ENCODE measurements around the gene TGFBR3. TPM values are rescaled to one million over a fixed set of nuclear protein-coding genes. Genes with fewer than 3 reads are reported as not detected.

Gene TGFBR3
- total RNA-seq, 4 donors from 2014 or later, result 116 to 306 (median 171) TPM

GRCh38 chr1:91768786-91769725, 116.9 kb downstream of the TGFBR3 start:
- H3K27ac ChIP-seq, result peak overlapping the region in 2 of 4 donors; percentile 75 to 76
- H3K4me1 ChIP-seq, result peaks cover 0 to 55% (median 9%) of the 10 kb centered on the region in 4 donors
- H3K36me3 ChIP-seq, result no peaks in the 10 kb centered on the region
- H3K9me3 ChIP-seq, result no peaks in the 10 kb centered on the region
- 62 to 63% methylated on average over 9 of the region's 9 CpGs for WGBS, 2 donors
- no peaks in the 10 kb centered on the region for H3K27me3 ChIP-seq
- TF ChIP-seq POLR2A (IDR thresholded peaks at IDR 0.05), result no peak
- no peak overlapping the region for H3K4me3 ChIP-seq
- no peak for DNase-seq (ENCODE audit: low spot score in 2 of 2)

DNA sequence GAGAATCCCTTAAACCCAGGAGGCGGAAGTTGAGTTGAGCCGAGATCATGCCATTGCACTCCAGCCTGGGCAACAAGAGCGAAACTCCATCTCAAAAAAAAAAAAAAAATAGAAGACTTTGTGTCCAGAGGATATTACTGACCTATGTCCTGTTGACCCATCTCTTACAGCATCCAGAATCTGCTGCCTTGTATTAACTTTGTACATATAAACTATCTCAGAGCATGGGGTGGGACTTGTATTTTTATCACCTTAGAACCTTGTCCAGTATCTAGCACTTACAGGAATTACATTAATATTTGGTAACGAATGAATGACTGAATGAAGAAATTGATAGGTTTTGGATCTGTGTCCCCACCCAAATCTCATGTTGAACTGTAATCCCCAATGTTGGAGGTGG, 117.8 kb downstream of the TGFBR3 start:
- H3K9me3 ChIP-seq, result no peaks in the 10 kb centered on the region
- no peak overlapping the region for H3K4me3 ChIP-seq
- H3K36me3 ChIP-seq, result no peaks in the 10 kb centered on the region
- no peak for DNase-seq (ENCODE audit: low spot score in 2 of 2)
- 94 to 98% methylated on average over 4 of the region's 4 CpGs for WGBS, 2 donors
- no peaks in the 10 kb centered on the region for H3K27me3 ChIP-seq
- no peak overlapping the region for H3K27ac ChIP-seq
- peaks cover 0 to 55% (median 11%) of the 10 kb centered on the region in 4 donors for H3K4me1 ChIP-seq
- TF ChIP-seq POLR2A (IDR thresholded peaks at IDR 0.05) (no peak), EP300 (IDR thresholded peaks at IDR 0.05) (no peak), CTCF (IDR thresholded peaks at IDR 0.05) (no peak)

DNA sequence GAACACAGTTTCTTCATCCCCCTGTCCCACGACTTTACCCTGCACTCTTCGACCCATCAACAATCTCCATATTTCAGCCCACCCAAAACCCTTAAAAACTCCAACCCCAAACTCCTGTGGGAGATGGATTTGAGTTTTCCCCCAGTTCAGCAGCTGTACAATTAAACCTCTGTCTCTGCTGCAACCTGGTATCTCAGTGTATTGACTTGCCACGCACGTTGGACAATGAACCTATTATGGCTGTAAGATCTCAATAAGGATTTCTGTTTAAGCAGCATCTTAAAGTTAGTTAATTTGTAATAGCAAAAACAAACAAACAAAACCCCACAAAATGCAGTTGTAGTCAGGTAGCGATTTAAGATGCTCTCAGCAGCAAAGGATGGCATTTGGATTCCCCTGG, 119.1 kb downstream of the TGFBR3 start:
- Histone ChIP-seq H3K27ac (no peak overlapping the region), H3K9me3 (no peaks in the 10 kb centered on the region), H3K4me3 (no peak overlapping the region), H3K27me3 (no peaks in the 10 kb centered on the region), H3K36me3 (no peaks in the 10 kb centered on the region), H3K4me1 (peaks cover 0 to 57% (median 12%) of the 10 kb centered on the region in 4 donors)
- no peak for TF ChIP-seq CTCF (IDR thresholded peaks at IDR 0.05)
- no peak for TF ChIP-seq POLR2A (IDR thresholded peaks at IDR 0.05)
- no peak for TF ChIP-seq EP300 (IDR thresholded peaks at IDR 0.05)
- DNase-seq (ENCODE audit: low spot score in 2 of 2), result no peak
- WGBS, 2 donors, result 39% methylated on average over 5 of the region's 5 CpGs; no CpG with 5 or more reads in 1 of the 2 donors

- DNase-seq (ENCODE audit: low spot score in 2 of 2), result no peak
- H3K27ac ChIP-seq, result peak overlapping the region in 1 of 4 donors; percentile 53
Observed at GRCh38 chr1:91765880-91766443, 120.0 kb downstream of the TGFBR3 start.

GRCh38 chr1:91765293-91765692, 120.7 kb downstream of the TGFBR3 start:
- peak overlapping the region in 3 of 4 donors; percentile 19 to 55 (median 53) for H3K27ac ChIP-seq
- H3K4me1 ChIP-seq, result peaks cover 0 to 66% (median 21%) of the 10 kb centered on the region in 4 donors
- H3K4me3 ChIP-seq, result no peak overlapping the region
- no peaks in the 10 kb centered on the region for H3K9me3 ChIP-seq
- WGBS, 2 donors, result 77 to 84% methylated on average over 4 of the region's 4 CpGs
- DNase-seq (ENCODE audit: low spot score in 2 of 2), result no peak
- no peaks in the 10 kb centered on the region for H3K36me3 ChIP-seq
- TF ChIP-seq CTCF (IDR thresholded peaks at IDR 0.05) (no peak), POLR2A (IDR thresholded peaks at IDR 0.05) (no peak), EP300 (IDR thresholded peaks at IDR 0.05) (no peak)
- H3K27me3 ChIP-seq, result no peaks in the 10 kb centered on the region

More at GRCh38 chr1:91765880-91766443, 120.0 kb downstream of the TGFBR3 start:
- no peaks in the 10 kb centered on the region for H3K27me3 ChIP-seq
- 79% methylated on average over 3 of the region's 3 CpGs for WGBS, 2 donors
- no peaks in the 10 kb centered on the region for H3K36me3 ChIP-seq
- no peak overlapping the region for H3K4me3 ChIP-seq
- H3K4me1 ChIP-seq, result peaks cover 0 to 65% (median 17%) of the 10 kb centered on the region in 4 donors
- no peaks in the 10 kb centered on the region for H3K9me3 ChIP-seq
- TF ChIP-seq CTCF (IDR thresholded peaks at IDR 0.05) (no peak), EP300 (IDR thresholded peaks at IDR 0.05) (no peak), POLR2A (IDR thresholded peaks at IDR 0.05) (no peak)
